Measurements from ENCODE around the gene DCAF5.

The DCAF5 gene

DNA sequence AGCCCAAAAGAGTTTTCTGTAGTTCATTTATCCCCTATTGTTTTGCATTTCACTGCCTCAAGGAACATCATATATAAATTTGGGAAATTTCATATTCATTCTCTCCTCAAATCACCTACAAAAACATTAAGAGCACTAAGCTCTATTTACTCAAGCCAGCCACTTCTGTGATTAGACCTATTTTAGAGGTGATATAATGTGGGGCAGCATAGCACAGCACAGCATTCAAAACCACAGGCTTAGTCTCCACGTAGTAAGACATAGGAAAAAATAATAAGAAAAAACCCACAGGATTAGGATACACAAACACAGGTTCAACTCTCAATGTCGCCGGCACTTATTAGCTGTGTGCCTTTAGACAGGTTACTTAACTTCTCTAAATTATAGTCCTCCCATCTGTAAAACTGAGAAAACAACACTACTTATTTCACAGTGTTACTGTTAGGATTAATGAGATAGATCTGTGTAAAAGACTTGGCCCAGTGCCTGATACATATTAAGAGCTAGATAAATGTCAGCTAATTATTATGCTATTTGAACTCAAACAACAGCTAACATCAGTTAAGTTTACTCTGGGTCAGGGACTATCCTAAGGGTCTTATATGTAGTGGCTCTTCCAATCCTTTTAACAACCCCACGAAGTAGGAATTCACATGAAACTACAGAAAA lies 20.3 kb downstream of the DCAF5 start:
- H3K36me3 ChIP-seq: no peaks in the 10 kb centered on the region
- no peak overlapping the region for H3K4me3 ChIP-seq (ENCODE audit: low read depth, low read length)
- no peak overlapping the region for H3K27ac ChIP-seq
- TF ChIP-seq, protein P1, sequence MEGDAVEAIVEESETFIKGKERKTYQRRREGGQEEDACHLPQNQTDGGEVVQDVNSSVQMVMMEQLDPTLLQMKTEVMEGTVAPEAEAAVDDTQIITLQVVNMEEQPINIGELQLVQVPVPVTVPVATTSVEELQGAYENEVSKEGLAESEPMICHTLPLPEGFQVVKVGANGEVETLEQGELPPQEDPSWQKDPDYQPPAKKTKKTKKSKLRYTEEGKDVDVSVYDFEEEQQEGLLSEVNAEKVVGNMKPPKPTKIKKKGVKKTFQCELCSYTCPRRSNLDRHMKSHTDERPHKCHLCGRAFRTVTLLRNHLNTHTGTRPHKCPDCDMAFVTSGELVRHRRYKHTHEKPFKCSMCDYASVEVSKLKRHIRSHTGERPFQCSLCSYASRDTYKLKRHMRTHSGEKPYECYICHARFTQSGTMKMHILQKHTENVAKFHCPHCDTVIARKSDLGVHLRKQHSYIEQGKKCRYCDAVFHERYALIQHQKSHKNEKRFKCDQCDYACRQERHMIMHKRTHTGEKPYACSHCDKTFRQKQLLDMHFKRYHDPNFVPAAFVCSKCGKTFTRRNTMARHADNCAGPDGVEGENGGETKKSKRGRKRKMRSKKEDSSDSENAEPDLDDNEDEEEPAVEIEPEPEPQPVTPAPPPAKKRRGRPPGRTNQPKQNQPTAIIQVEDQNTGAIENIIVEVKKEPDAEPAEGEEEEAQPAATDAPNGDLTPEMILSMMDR (IDR thresholded peaks at IDR 0.05; ENCODE audit: low read depth, low read length): no peak
- no peaks in the 10 kb centered on the region for H3K9me3 ChIP-seq (ENCODE audit: severe bottlenecking)
- H3K27me3 ChIP-seq (ENCODE audit: insufficient read depth, low read depth, severe bottlenecking): no peaks in the 10 kb centered on the region
- DNase-seq: no peak

DNA sequence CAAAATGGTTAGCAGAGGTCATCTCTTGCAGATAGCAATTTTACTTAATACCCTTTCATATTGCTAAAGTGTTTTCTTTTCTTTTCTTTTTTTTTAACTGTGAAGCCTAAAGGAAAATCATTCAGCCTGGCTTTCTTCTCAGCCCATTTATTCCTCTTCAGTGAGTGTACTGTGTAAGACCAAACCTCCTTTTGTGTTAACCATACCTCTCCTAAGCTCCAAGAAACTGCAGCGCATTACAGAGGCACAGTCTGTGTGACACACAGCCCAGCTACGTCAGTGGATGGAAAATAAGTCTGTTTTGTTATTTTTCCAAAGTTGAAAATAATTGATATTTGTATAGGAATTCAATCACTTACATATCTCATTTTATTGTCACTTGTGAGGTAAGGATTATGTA lies 21.7 kb downstream of the DCAF5 start:
- Histone ChIP-seq H3K27ac (no peak overlapping the region), H3K27me3 (ENCODE audit: insufficient read depth, low read depth, severe bottlenecking) (no peaks in the 10 kb centered on the region)
- TF ChIP-seq, protein P1 (IDR thresholded peaks at IDR 0.05; ENCODE audit: low read depth, low read length): no peak

DNA sequence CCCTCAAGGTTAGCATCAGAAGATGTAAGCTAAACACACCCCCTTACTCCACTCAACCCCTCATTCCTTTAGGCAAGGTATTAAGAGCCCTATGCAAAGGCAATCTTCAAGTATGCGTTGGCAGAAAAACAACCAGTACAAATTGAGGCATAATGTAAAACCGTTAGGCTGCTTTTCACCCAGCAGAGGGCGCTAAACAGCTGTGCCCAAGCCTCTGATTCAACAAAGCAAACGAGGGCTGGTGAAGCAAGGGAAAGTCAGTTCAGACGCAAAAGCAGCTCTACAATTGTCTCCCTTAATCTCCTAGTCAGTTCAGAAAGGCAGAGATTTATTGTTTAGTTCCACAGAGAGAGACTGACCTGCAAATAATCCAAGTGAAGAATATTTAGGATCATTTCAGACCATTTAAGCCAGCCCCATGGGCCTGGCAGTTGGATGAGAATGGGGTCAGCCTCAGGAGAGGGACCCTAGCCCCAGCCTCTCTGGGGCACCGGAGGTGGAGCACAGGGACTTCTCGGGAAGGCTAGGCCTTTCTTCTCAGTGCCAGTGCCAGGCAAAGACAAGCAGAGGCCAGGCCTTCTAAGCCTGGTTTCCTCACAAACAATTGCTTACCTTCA lies 23.5 kb downstream of the DCAF5 start:
- peak; percentile 75 for DNase-seq
- H3K27ac ChIP-seq: no peak overlapping the region
- no peaks in the 10 kb centered on the region for H3K9me3 ChIP-seq (ENCODE audit: severe bottlenecking)
- no peaks in the 10 kb centered on the region for H3K36me3 ChIP-seq
- H3K4me3 ChIP-seq (ENCODE audit: low read depth, low read length): no peak overlapping the region
- H3K27me3 ChIP-seq (ENCODE audit: insufficient read depth, low read depth, severe bottlenecking): no peaks in the 10 kb centered on the region
- TF ChIP-seq, protein P1 (IDR thresholded peaks at IDR 0.05; ENCODE audit: low read depth, low read length): peak; percentile 88

More for the DNA sequence above, 21.7 kb downstream of the DCAF5 start:
- Histone ChIP-seq H3K4me3 (ENCODE audit: low read depth, low read length) (no peak overlapping the region), H3K36me3 (no peaks in the 10 kb centered on the region), H3K9me3 (ENCODE audit: severe bottlenecking) (no peaks in the 10 kb centered on the region)
- no peak for DNase-seq

DNA sequence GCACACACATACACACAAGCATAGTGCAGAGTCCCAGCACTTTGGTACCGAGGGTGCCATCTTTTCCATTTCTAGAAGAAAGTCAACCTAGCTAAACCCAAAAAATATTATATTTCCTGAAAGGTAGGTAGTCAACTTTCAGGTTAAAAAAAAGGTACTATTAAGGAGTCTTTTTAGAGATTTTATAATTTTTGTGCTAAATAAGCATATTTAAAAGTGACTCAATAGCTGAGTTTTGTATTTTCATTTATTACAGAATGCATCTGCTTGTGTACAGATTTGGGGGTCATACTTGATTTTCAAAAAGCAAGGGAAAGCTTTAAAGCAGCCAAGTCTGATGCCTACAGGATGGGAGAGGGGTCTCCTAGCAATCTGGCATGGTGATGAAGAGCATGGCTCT lies 34.6 kb downstream of the DCAF5 start:
- no peak for DNase-seq
- Histone ChIP-seq H3K27me3 (ENCODE audit: insufficient read depth, low read depth, severe bottlenecking) (no peaks in the 10 kb centered on the region), H3K36me3 (peaks cover 9% of the 10 kb centered on the region), H3K4me3 (ENCODE audit: low read depth, low read length) (no peak overlapping the region), H3K9me3 (ENCODE audit: severe bottlenecking) (no peaks in the 10 kb centered on the region), H3K27ac (no peak overlapping the region)
- TF ChIP-seq, protein P1 (IDR thresholded peaks at IDR 0.05; ENCODE audit: low read depth, low read length): no peak

DNA sequence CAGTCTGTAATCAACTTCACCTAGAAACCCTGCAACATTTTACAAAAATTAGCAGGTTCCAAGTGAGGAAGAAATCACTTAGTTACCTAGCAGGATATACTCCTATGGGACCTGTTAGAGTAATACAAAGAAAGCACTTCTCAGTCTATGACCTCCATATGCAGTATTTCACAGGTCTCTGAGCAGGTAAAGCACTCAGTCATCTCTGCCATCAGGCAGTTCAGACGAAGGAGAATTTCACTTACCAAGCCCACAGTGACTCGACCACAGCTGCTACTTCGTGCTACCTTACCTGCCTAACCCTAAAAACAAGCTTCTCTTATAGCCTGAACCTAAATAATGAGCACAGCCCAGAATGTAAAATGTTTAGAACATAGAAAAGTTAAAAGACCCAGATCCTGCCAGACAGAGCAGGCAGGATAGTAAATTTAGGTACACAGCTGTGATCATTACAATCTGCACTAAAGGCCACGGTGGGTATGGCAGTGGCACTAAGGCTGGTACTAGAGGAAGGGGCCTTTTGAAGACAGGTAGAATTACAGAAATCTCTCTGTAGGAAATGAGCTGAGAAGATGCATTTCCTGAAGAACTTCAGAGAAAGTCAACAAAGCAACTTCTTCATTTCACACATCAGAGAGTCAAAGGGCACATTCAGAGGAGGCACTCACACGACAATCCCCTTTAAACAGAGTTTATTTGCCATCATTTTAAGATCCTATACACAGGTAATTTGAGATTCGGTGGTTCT lies 35.7 kb downstream of the DCAF5 start:
- no peak overlapping the region for H3K4me3 ChIP-seq (ENCODE audit: low read depth, low read length)
- peaks cover 9% of the 10 kb centered on the region for H3K36me3 ChIP-seq
- no peak overlapping the region for H3K27ac ChIP-seq
- H3K27me3 ChIP-seq (ENCODE audit: insufficient read depth, low read depth, severe bottlenecking): no peaks in the 10 kb centered on the region
- H3K9me3 ChIP-seq (ENCODE audit: severe bottlenecking): no peaks in the 10 kb centered on the region
- no peak for DNase-seq
- TF ChIP-seq, protein P1 (IDR thresholded peaks at IDR 0.05; ENCODE audit: low read depth, low read length): no peak
